Neural progenitor cell (in vitro differentiated cells): ENCODE results near the gene BRD4. TPM values are rescaled to one million over a fixed set of nuclear protein-coding genes. Genes with fewer than 3 reads are reported as not detected.

Experiments used
- DNase-seq: peaks from one replicate; pipeline ENCODE4 v3.0.0-alpha.2; 2016; ENCODE audit warnings: low spot score
- H2AFZ ChIP-seq: fragments of 200-600 bp; sonication (generic); replicated peaks from 2 replicates; pipeline ENCODE4 v1.6.1; 2016; ENCODE audit warnings: antibody characterized with exemption
- H3F3A ChIP-seq: fragments of 200-600 bp; sonication (generic); 2 replicates; pipeline ENCODE4 v1.6.1; 2016; ENCODE audit warnings: antibody characterized with exemption, low read depth
- H3K27ac ChIP-seq: fragments of 200-600 bp; sonication (generic); 2 replicates; pipeline ENCODE4 v1.5.1; 2016; ENCODE audit warnings: mild to moderate bottlenecking
- H3K27me3 ChIP-seq: fragments of 200-600 bp; sonication (generic); 2 replicates; pipeline ENCODE4 v1.6.1; 2016; ENCODE audit warnings: mild to moderate bottlenecking, moderate library complexity
- H3K36me3 ChIP-seq: fragments of 200-600 bp; sonication (generic); 2 replicates; pipeline ENCODE4 v1.5.1; 2016
- H3K4me1 ChIP-seq: fragments of 200-600 bp; sonication (generic); 2 replicates; pipeline ENCODE4 v1.6.1; 2016; ENCODE audit warnings: mixed run types
- H3K4me2 ChIP-seq: fragments of 200-600 bp; sonication (generic); 2 replicates; pipeline ENCODE4 v1.6.1; 2016
- H3K4me3 ChIP-seq: fragments of 200-600 bp; sonication (generic); 2 replicates; pipeline ENCODE4 v1.5.1; 2016
- H3K79me2 ChIP-seq: fragments of 200-600 bp; sonication (generic); 2 replicates; pipeline ENCODE4 v1.6.1; 2016; ENCODE audit warnings: low read depth
- H3K9ac ChIP-seq: fragments of 200-600 bp; sonication (generic); 2 replicates; pipeline ENCODE4 v1.6.1; 2016
- H3K9me3 ChIP-seq: fragments of 200-600 bp; sonication (generic); 2 replicates; pipeline ENCODE4 v1.5.1; 2016; ENCODE audit warnings: low read depth
- H4K20me1 ChIP-seq: fragments of 200-600 bp; sonication (generic); 2 replicates; pipeline ENCODE4 v1.6.1; 2016; ENCODE audit warnings: low read depth
- H3K27ac Mint-ChIP-seq: 3 replicates; pipeline ENCODE4 v1.8.0; 2021; ENCODE audit warnings: mixed read lengths
- H3K27me3 Mint-ChIP-seq: 2 replicates; pipeline ENCODE4 v1.8.0; 2022; ENCODE audit warnings: low read depth, mild to moderate bottlenecking, inconsistent platforms, moderate library complexity, mixed read lengths; ENCODE audit not compliant: insufficient read depth
- H3K36me3 Mint-ChIP-seq: 3 replicates; pipeline ENCODE4 v1.8.0; 2021; ENCODE audit warnings: mixed read lengths
- H3K4me1 Mint-ChIP-seq: 3 replicates; pipeline ENCODE4 v1.8.0; 2021; ENCODE audit warnings: mixed read lengths
- H3K4me3 Mint-ChIP-seq: 3 replicates; pipeline ENCODE4 v1.8.0; 2021; ENCODE audit warnings: mild to moderate bottlenecking, moderate library complexity, mixed read lengths
- H3K9me3 Mint-ChIP-seq: 3 replicates; pipeline ENCODE4 v1.8.0; 2020; ENCODE audit warnings: mixed read lengths
- EZH2 ChIP-seq: fragments of 200-600 bp; sonication (generic); IDR thresholded peaks from 2 replicates; pipeline ENCODE4 v1.6.1; 2017; ENCODE audit warnings: antibody characterized with exemption, mild to moderate bottlenecking, moderate library complexity
- EZH2phosphoT487 ChIP-seq: fragments of 200-600 bp; sonication (generic); IDR thresholded peaks from 2 replicates; pipeline ENCODE4 v1.6.1; 2017; ENCODE audit warnings: antibody characterized with exemption
- total RNA-seq: library from RNA; depleted of rRNA; stranded (reverse); fragments of >200 nt; gene quantifications from 2 replicates; pipeline ENCODE4 v1.2.3, GENCODE V29; 2015; ENCODE audit warnings: low replicate concordance
- TF ChIP-seq, protein P1 (sequence below): fragments of 200-600 bp; sonication (generic); IDR thresholded peaks from 2 replicates; pipeline ENCODE4 v1.5.1; 2017; ENCODE audit warnings: antibody characterized with exemption, mild to moderate bottlenecking

The BRD4 gene
- total RNA-seq, 1 donor from 2014 or later, result 14.5 TPM

GRCh38 chr19:15379999-15380647, 47.8 kb upstream of the BRD4 start:
- Histone ChIP-seq H3F3A (peaks cover 48% of the 10 kb centered on the region), H3K27me3 (no peaks in the 10 kb centered on the region), H3K9me3 (no peaks in the 10 kb centered on the region), H3K9ac (no peak overlapping the region), H3K36me3 (peaks cover 3% of the 10 kb centered on the region), H3K4me2 (peak overlapping the region; percentile 73), H3K4me1 (peaks cover 9% of the 10 kb centered on the region), H3K79me2 (peaks cover 70% of the 10 kb centered on the region), H4K20me1 (peaks cover 52% of the 10 kb centered on the region), H2AFZ (no peak overlapping the region), H3K27ac (peak overlapping the region; percentile 78), H3K4me3 (peak overlapping the region; percentile 95)
- peak overlapping the region; percentile 99 for H3K4me3 Mint-ChIP-seq
- H3K9me3 Mint-ChIP-seq, result no peaks in the 10 kb centered on the region
- H3K36me3 Mint-ChIP-seq, result peaks cover 5% of the 10 kb centered on the region
- peak overlapping the region; percentile 23 for H3K27ac Mint-ChIP-seq
- TF ChIP-seq, protein P1, sequence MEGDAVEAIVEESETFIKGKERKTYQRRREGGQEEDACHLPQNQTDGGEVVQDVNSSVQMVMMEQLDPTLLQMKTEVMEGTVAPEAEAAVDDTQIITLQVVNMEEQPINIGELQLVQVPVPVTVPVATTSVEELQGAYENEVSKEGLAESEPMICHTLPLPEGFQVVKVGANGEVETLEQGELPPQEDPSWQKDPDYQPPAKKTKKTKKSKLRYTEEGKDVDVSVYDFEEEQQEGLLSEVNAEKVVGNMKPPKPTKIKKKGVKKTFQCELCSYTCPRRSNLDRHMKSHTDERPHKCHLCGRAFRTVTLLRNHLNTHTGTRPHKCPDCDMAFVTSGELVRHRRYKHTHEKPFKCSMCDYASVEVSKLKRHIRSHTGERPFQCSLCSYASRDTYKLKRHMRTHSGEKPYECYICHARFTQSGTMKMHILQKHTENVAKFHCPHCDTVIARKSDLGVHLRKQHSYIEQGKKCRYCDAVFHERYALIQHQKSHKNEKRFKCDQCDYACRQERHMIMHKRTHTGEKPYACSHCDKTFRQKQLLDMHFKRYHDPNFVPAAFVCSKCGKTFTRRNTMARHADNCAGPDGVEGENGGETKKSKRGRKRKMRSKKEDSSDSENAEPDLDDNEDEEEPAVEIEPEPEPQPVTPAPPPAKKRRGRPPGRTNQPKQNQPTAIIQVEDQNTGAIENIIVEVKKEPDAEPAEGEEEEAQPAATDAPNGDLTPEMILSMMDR, result peak; percentile 28
- TF ChIP-seq EZH2phosphoT487 (no peak), EZH2 (no peak)
- H3K4me1 Mint-ChIP-seq, result peaks cover 34% of the 10 kb centered on the region
- H3K27me3 Mint-ChIP-seq, result peaks cover 3% of the 10 kb centered on the region
- DNase-seq, result no peak

GRCh38 chr19:15379083-15379998, 47.0 kb upstream of the BRD4 start, which contains the start of gene AKAP8:
Gene AKAP8, minus strand, starts transcription at chr19:15379787. Its CDS starts 56 bp downstream, at chr19:15379731.
- H3K27me3 Mint-ChIP-seq, result peaks cover 3% of the 10 kb centered on the region
- Histone ChIP-seq H2AFZ (peak within 1 kb of the TSS; percentile 17), H3K27ac (peak within 1 kb of the TSS; percentile 89), H3K4me3 (peak within 1 kb of the TSS; percentile 95), H3K9me3 (no peaks in the 10 kb centered on the region), H3K4me1 (peaks cover 9% of the 10 kb centered on the region), H3K9ac (peak within 1 kb of the TSS; percentile 88), H3K79me2 (peaks cover 73% of the 10 kb centered on the region), H3F3A (peaks cover 48% of the 10 kb centered on the region), H4K20me1 (peaks cover 60% of the 10 kb centered on the region), H3K27me3 (no peaks in the 10 kb centered on the region), H3K36me3 (peaks cover 3% of the 10 kb centered on the region), H3K4me2 (peak within 1 kb of the TSS; percentile 89)
- H3K9me3 Mint-ChIP-seq, result no peaks in the 10 kb centered on the region
- peak within 1 kb of the TSS; percentile 99 for H3K4me3 Mint-ChIP-seq
- no peak for TF ChIP-seq EZH2phosphoT487
- no peak for TF ChIP-seq EZH2
- TF ChIP-seq, protein P1, result no peak
- peak; percentile 99 for DNase-seq
- H3K27ac Mint-ChIP-seq, result peak within 1 kb of the TSS; percentile 99
- H3K4me1 Mint-ChIP-seq, result peaks cover 34% of the 10 kb centered on the region
- H3K36me3 Mint-ChIP-seq, result peaks cover 5% of the 10 kb centered on the region

- peak; percentile 65 for DNase-seq
- H3K4me3 ChIP-seq, result peak overlapping the region; percentile 95
- H3K4me3 Mint-ChIP-seq, result peak overlapping the region; percentile 99
- H3K4me2 ChIP-seq, result peak overlapping the region; percentile 89
- peaks cover 34% of the 10 kb centered on the region for H3K4me1 Mint-ChIP-seq
- H3F3A ChIP-seq, result peaks cover 48% of the 10 kb centered on the region
- peaks cover 68% of the 10 kb centered on the region for H4K20me1 ChIP-seq
- peaks cover 3% of the 10 kb centered on the region for H3K36me3 ChIP-seq
- H3K27me3 Mint-ChIP-seq, result peaks cover 2% of the 10 kb centered on the region
- H3K27ac ChIP-seq, result peak overlapping the region; percentile 89
- peaks cover 9% of the 10 kb centered on the region for H3K4me1 ChIP-seq
- TF ChIP-seq, protein P1, result no peak
- TF ChIP-seq EZH2 (no peak), EZH2phosphoT487 (no peak)
- peaks cover 74% of the 10 kb centered on the region for H3K79me2 ChIP-seq
- peak overlapping the region; percentile 69 for H3K27ac Mint-ChIP-seq
- H2AFZ ChIP-seq, result peak overlapping the region; percentile 17
- H3K9ac ChIP-seq, result peak overlapping the region; percentile 88
- no peaks in the 10 kb centered on the region for H3K9me3 ChIP-seq
- no peaks in the 10 kb centered on the region for H3K27me3 ChIP-seq
- H3K36me3 Mint-ChIP-seq, result peaks cover 5% of the 10 kb centered on the region
- no peaks in the 10 kb centered on the region for H3K9me3 Mint-ChIP-seq
Observed at GRCh38 chr19:15378534-15379082, 46.3 kb upstream of the BRD4 start.
